Heart left ventricle (tissue), 13 donors: Measurements from ENCODE around the gene COL19A1.

Experiments used
- POLR2A ChIP-seq, 2 donors: fragments of 450-650 bp; IDR thresholded peaks; one replicate each; pipeline ENCODE4 v1.6.1; 2017; ENCODE audit warnings: antibody characterized with exemption in 2 of 2, mild to moderate bottlenecking in 2 of 2, moderate library complexity in 2 of 2
- TF ChIP-seq, protein P1 (sequence below), 12 donors: fragments of 200-600 bp; sonication (generic) in 4 of 12; IDR thresholded peaks; one replicate each; pipeline versions ENCODE4 v1.5.0 to v1.8.0; 2018 to 2022; ENCODE audit warnings: antibody characterized with exemption in 12 of 12, mild to moderate bottlenecking in 5 of 12
- donor health status: ischemic (EF 13 %, LVEDD 7.1; RV severe dilation, severe dysfunction).
- donor health status: DM: no; HTN: yes; CAD: no.
- donor health status: DM: no; HTN: no; CAD: no.
- donor health status: ischemic (EF 25% LVEDD 6.9; RV normal size, moderate dysfunction).
- donor health status: ischemic (EF 25% LVEDD 5.7; RV mildly dilated, moderate dysfunction).
- donor health status: ischemic (EF 35%, LVEDD 5.7; RV mildly dilated, moderate dysfunction).
- donor health status: nonischemic (EF 11% LVEDD 7.7; RV severe dilation, severe dysfunction).
- donor health status: DM: yes; HTN: yes; CAD: no.
- donor health status: PGD.
- donor health status: ischemic (EF 29% LVEDD 5.4; RV normal size, mild dysfunction).
- donor health status: nonischemic (EF 23%, LVEDD 6.1; RV moderate dilation, normal function).

DNA sequence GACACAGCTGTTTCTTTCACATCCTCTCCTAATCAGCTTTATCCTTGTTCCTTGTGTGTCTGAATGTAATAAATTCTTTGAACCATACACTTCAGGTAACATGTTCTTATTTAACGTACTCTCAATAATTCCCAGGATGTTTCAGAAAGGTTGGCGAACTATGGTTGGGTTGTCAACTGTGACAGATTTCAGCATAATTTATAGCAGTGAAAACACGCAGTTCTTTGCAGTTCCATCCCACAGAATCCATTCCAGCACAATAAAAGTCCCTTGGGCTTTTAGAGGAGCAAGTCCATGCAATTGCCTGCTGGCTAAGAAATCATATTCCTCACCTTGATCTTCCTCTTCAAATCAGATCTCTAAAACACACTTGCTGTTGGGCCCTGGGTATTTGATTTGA, 317.2 kb downstream of the COL19A1 start:
- TF ChIP-seq POLR2A (IDR thresholded peaks at IDR 0.05) = no peak
- TF ChIP-seq, protein P1, sequence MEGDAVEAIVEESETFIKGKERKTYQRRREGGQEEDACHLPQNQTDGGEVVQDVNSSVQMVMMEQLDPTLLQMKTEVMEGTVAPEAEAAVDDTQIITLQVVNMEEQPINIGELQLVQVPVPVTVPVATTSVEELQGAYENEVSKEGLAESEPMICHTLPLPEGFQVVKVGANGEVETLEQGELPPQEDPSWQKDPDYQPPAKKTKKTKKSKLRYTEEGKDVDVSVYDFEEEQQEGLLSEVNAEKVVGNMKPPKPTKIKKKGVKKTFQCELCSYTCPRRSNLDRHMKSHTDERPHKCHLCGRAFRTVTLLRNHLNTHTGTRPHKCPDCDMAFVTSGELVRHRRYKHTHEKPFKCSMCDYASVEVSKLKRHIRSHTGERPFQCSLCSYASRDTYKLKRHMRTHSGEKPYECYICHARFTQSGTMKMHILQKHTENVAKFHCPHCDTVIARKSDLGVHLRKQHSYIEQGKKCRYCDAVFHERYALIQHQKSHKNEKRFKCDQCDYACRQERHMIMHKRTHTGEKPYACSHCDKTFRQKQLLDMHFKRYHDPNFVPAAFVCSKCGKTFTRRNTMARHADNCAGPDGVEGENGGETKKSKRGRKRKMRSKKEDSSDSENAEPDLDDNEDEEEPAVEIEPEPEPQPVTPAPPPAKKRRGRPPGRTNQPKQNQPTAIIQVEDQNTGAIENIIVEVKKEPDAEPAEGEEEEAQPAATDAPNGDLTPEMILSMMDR (IDR thresholded peaks at IDR 0.05) = no peak
